HG03039 (cell line): ENCODE results near the gene LDB1.

ENCODE experiments used
- ATAC-seq: cut with Tn5 transposase; IDR thresholded peaks from one replicate; pipeline ENCODE4 v1.9.1; 2021; ENCODE audit warnings: mild to moderate bottlenecking, moderate library complexity; ENCODE audit not compliant: unreplicated experiment

The LDB1 gene

DNA sequence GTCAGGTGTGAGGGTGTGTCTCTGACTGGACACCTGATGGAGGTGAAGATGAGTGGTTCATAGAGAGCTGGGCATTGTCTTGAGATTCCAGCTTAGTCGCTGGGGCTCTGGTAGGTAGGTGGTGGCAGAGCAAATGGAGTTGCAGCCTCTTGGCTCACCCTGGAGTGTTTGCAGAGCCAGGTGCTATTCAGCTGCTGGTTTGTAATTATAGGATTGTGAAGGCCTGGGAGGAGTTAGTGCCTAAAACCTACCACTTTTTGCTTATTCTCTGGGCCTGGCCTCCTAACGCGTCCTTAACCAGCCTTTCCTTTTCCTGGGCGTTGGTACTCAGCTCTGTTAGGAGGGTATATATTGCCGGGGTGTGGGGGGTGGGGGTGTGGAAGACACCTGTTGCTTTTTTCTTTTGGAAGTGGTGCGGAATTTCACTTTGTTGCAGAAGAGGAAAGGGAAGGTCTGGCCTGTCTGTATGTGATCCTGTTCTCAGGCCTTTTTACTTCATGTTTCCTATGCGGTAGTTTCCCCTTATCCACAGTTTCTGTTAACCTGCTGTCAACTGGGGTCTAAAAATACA lies 15.9 kb upstream of the LDB1 start:
- ATAC-seq = no peak

DNA sequence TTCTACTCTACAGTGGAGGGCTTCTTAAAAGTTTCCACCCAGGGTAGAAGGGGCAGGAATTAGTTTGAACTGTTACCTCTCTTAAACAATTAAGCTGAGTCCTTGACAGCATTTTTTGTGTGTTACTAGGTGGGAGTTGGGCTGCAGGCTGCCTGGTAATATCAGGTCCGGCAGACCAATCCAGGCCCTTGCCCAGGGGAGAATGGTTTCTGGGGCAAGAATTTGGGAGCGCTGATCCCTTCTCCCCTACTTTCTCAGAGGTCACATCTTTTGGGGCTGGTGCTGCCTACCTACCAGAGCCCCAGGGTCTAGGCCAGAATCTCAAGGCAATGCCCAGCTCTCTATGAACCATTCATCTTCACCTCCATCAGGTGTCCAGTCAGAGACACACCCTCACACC lies 14.2 kb upstream of the LDB1 start:
- no peak for ATAC-seq

DNA sequence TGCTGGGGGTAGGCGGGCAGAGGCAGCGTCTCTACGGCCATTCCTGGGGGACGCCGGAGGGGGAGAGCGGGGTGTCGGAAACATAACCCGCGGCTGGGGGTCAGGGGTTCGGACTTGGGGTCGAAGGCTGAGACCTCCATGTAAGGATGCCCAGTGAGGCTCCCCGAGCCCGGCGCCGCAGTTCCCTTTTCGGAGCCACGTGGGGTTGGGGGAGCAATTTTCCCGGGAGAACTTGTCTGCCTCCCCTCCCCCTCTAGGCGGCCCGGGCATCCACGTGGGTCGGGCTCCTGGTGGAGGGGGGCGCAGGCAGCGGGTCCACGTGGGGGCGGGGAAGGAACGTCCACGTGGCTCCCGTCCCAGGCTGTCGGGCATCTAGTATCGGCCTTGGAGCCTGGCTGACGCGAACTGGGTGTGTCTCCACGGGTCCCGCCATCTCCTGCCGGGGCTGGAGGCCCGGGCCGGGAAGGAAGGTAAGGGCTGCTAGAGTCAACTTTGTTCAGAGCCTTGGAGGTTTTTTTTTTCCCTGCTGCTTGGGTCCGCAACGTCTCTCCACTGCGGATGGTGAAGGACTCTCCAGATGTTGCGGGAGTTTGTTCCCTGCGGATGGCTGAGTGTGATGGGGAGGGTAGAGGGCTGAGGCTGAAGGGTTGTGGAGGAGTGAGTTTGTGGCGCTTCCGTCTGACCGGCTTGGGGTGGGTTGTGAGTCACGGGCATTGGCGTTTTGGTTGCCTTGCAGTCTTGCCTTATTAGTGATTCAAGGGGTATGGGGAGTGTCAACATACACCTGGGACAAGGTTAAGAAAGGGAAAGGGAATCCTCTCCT lies 13.4 kb upstream of the LDB1 start:
- no peak for ATAC-seq

DNA sequence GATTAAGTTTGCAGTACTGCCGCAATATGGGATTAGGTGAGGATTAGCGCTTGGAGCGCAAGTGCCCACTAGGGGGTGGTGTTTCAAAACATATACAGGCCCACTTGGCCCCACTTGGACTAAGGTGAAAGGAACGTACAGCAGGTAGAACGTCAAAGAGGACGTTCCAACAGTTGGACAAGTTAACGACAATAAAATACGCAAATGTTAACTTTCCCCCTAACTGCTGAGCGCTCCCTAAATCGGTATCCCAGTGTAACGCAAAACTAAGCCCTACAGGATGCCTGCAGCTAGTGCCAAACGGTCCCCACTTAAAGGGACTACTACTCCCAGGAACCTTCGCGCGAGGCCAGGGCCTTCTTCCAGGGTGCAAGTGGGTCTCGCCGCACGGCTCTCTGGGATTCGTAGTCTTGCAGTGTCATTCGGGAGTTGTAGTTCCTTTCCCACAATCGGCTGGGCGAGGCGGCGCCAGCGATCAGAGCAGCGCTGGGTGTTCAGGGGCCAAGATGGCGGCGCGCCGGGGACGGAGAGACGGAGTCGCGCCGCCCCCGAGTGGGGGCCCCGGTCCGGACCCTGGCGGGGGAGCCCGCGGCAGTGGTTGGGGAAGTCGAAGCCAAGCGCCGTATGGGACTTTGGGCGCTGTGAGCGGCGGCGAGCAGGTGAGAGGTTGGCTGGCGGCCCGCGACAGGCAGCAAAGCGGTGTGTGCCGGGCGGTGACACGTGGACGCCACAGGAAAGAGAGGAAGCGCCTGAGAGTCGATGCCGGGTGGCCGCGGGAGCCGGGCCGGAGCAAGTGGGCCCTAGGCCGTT lies 12.6 kb upstream of the LDB1 start, which contains the start of gene PPRC1:
PPRC1 (plus strand) TSS at position 478 of the 810 bp plus-strand sequence; CDS start at position 507, 29 bp downstream.
- ATAC-seq = peak; percentile 90

DNA sequence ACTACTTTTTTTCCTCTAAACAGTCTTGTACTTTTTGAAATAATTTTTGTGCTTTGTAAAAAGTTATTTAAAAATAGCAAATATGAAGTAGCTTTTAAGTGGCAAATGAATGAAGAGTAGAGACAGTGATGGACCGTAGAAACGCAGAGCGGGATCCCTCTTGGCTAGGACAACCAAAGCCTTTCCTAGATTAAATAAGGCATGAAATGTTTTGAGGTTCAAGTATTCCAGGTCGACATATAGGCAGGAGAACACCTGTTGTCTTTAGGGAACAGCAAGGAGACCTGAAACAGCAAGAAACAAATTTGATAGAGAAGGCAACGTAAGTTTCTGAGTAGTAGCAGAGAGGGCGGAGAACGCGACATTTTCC lies 12.0 kb upstream of the LDB1 start:
- ATAC-seq = no peak

DNA sequence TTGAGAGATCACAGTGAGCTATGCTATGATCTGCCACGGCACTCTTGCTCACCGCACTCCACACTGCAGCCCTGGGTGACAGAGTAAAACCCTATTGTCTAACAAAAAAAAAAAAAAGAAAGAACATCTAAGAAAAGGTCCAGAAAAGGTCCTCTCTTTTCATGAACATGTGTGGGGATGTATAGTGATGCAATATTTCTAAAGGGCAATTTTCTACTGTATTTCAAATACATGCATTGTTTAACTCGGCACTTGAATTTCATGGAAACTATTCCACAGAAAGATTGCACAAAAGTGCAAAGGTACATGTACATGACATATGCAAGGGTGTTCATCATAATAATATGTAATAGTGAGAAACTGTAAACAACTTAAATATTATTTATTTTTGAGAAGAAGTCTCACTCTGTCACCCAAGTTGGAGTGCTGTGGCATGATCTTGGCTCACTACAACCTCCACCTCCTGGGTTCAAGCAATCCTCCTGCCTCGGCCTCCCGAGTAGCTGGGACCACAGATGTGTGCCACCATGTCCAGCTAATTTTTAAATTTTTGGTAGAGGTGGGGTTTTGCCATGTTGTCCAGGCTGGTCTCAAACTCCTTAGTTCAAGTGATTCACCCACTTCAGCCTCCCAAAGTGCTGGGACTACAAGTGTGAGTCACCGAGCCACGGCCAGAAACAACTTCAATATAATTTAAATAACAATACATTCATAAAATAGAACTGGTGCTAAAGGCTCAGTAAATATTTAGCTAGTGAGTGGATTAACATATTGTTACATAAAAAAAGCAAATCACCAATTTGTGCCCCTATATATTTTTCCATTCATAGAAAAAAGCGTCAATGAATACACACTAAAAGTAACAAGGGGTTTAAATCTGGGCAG lies 11.4 kb upstream of the LDB1 start:
- no peak for ATAC-seq

DNA sequence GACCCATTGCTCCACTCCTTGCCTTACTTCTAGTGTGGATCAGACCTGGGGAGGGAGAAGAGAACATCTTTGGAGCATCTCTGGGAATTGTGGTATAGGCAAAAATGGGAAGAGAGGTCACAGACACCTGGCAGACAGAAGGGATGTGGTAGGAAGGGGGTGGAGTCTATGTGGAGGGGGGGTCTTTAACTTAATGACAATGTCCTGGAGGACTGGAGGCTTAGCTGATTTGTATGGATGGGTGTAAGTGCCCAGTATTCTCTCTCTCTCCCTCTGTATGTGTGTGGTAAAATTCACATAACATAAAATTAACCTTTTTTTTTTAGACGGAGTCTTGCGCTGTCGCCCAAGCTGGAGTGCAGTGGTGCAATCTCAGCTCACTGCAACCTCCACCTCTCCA lies 3.1 kb upstream of the LDB1 start:
- ATAC-seq = no peak

DNA sequence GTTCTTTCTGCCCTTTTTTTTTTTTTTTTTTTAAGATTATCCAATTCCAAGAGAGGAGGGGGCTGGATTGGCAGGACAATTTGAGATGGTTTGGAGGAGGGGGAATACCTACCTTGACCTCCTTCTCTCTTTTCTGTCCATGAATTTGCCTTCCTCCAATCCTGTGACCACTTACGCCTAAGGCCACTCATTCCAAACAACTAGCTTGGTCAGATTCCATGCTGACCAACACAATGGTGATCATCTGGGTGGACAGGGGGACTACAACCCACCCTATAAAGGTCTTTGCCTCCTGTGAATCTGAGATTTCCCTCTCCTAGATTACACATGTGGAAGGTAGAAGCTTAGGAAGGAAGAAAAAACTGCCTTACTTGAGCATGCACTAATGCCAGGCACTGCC lies 2.3 kb upstream of the LDB1 start:
- no peak for ATAC-seq

DNA sequence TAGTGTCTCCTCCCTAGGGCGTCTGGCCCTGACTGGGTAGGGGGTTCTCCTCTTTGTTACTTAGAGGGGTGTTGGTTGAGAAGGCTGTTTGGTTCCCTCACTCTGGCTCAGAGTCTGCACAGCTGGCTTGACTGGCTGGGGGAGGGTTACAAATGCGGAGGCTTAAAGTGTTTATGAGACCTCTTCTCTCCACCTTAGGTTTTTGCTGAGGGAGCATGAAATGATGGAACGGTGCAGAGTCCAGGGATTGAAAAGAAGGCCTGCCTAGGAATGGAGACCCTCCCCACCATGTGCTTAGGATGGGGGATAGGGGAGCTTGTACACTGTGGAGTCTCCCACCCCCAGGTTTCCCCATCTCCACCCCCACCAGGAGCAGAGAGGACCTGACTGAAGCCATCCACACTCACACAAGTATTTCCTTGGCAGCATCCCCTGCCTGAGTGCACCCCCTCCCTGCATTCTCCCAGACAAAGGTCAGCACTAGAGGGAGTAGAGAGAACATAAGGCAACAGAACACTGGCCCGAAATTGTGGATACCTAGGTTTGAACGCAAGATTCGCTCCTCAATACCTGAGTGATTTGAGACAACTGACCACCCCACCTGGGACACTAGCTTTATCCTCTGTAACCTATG lies 1.7 kb upstream of the LDB1 start:
- ATAC-seq = no peak

DNA sequence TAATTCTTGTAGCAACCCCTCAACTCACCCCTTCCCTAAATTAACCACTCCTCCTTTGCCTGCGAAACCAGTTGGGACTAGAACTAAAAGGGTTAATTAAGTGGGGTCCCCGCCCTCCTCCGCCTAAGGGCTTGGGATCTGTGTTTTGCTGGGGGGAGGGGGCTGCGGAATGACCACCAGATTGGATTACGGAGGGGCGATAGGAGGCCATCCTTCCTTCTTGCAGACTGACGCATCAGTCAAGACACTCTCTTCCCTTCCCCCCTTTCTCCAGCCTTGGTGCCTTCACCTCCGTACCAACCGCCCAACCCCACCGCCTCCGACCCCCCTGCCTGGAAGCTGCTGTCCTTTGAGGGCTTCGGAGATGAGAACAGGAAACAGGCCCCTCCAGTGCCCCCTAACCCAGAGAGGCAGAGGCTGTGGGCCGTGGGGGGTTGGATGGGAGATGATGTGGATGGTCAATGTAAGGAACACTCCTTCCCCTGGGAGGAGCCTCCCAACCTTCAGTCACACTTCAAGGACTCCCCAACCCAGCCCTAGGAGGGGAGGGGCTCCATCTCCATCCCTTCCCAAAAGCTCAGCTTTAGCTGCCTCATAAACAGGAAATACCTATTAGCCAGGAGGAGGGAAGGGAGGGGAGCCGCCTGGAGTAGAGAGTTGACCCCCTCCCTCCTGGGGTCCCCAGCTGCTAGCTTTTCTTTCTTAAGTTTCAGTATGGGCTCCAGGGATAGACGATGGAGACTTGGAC lies 997 bp upstream of the LDB1 start:
- no peak for ATAC-seq

DNA sequence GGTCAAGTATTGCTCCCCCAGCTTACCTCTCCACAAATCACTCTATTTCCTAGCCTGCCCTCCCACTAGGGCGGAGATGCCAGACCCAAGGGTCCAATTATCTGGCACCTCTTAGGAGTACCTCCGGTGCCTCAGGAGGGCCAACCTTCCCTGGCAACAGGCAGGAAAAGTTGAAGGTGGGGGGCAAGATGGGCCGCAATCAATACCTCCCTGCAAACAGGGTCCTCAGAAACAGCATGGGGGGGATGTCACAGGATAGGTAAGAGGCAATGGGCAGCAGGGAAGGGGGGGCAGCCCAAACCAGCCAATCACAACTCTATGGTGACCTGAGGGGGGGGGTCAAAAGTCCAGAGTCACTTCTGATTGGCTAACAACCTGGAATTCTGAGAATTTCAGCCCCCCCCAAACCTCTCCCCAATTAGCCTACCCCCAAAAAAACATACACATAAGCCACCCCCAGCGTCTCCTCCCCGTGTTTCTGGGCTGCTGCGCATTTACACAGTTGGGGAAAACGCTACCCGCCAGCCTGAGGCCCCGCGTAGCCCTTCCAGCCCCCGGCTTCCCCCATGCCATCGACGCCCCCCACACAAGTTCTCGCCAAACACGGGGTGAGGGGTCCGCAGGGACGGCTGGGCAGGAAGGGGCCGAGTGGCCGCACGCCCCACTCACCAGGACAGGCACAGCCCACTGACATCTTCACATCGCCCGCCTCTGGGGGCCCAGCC lies 589 bp downstream of the LDB1 start:
- no peak for ATAC-seq

DNA sequence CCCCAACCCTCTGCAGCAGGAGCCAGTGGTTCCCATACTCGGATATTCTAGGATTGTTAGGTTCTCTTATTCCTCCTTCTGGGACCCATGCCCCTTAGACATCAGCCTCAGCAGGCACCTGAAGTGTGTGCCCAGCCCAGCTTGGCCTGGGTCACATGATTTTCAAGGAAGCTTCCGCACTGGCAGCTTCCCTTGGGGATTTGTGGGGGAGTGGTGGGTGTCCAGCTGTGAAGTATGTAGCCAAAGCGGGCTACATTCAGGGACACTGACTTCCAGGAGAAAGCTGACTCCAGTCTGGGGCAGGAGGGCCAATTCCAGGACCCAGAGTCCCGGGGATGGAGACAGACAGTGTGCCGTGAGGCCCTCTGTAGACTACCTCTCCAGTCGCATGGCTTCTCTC lies 1.3 kb downstream of the LDB1 start:
- no peak for ATAC-seq

DNA sequence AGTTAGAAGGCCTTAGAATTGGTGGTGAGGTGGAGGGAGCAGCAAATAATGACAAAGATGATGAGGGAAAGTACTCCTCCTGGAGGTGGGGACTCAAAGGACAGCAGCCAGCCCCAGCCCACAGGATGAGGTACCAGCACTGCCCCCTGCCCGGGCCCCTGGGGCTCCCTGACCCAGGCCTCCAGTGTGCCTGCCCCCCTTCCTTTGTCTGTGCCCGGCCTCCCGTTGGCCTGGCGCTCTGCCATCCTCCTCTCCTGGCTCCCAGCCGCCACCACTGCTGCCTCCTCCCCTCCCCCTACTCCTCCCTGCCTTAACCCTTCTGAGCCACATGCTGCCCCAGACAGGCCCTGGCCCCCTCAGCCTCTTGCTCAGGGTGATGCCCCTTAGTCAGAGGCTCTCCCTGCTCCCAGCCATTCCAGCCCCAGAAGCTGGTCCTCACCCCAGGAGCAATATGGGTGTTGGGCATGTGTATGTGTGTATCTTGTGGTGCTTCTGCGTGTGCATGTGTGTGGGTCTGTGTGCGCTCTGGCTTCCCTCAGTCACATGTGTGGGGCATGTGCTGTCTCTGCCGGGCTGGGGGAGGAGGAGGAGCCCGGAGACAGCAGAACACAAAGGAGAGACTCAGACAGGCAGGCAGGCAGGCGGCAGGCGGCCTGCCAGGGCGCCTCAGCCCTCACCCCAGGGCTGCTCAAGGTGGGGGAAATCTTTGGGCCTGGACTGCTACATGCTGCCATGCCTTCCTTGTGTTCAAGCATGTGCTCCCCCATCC lies 2.6 kb downstream of the LDB1 start:
- no peak for ATAC-seq

DNA sequence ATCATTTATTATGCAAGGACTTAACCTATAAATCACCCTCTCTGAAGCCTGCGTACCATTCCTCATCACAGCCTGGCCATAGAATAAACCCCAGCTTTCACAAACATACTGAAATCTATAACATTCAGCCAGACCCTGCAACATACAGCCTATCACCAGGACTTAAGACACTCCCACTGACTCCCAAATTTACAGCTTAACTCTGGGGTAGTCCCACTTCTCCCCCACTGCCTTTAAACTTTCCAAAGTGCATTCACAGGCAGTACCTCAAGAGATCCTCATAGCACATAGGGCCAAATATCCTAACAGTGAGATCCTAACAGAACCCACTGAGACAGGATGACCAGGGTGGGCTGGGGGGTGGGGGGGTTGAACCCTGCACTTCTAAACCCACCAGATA lies 3.5 kb downstream of the LDB1 start:
- ATAC-seq = no peak

DNA sequence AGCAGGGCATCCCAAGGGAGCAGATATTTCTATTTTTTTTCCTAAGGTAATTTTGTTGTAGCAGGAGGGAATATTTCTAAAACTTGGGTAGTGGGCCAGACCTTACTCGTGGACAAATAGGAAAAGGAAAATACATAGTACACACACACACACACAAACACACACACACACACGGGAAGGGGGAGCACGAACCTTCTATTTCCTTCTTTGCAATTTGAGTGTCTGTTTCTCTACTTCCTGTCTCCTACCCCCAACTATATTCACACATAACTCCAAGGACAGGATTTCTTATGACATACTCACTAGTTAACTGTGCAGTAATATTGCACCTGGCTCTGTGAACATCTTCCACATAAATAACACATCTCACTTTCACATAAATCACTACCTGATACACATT lies 4.4 kb downstream of the LDB1 start:
- ATAC-seq = no peak

DNA sequence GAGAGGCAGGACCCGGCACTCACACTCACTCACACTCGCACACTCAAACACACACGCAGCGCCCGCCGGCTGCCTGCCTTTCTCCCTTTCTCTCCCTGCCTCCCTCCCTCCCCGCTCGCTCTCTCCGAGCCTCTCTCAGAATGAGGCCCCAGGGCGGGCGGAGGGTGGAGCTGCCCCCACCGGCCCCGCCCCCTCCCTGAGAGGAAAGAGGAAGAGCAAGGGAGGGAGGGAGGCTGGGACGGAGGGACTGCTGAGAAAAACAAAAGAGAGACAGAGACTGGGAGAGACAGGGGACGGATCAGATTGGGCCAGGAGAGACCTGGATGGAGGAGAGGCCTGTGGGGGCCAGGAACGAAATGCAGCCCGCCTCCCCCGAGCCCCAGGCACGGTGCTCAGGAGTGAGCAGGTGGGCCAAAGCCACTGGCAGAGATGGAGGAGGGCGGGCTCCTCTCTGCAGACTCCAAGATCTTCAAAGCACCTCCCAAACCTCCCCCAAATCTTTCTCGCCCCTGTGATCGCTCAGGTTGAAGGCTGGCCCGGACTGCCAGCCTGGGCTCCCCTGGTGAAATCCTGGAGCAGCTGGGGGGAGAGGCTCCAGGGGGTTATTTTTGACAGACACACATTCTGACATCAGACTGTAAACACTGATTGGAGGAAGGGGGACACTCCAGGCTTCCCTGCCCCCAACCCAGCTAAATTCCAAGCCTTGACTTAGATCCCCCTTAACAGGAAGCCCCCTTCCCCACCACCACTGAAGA lies 5.1 kb downstream of the LDB1 start:
- ATAC-seq = peak; percentile 50
